Neuronal stem cell (in vitro differentiated cells): ENCODE measurements around the gene CDC42BPG.

Experiments used
- DNase-seq: peaks from one replicate; pipeline ENCODE4 v3.0.0-alpha.2; 2013; ENCODE audit warnings: low spot score
- H2AFZ ChIP-seq: one replicate; pipeline ENCODE4 v1.6.1; 2013; ENCODE audit warnings: mild to moderate bottlenecking, low read length, inconsistent platforms
- H2AK5ac ChIP-seq: 2 replicates; pipeline ENCODE4 v1.6.1; 2013; ENCODE audit warnings: low read depth, mild to moderate bottlenecking, inconsistent platforms, low read length, moderate library complexity, mixed read lengths
- H2BK120ac ChIP-seq: 2 replicates; pipeline ENCODE4 v1.6.1; 2013; ENCODE audit warnings: low read depth, mild to moderate bottlenecking, inconsistent platforms, low read length, moderate library complexity, mixed read lengths
- H2BK12ac ChIP-seq: one replicate; pipeline ENCODE4 v1.6.1; 2013; ENCODE audit warnings: low read length, inconsistent platforms
- H2BK15ac ChIP-seq: 2 replicates; pipeline ENCODE4 v1.6.1; 2013; ENCODE audit warnings: mild to moderate bottlenecking, low read length, inconsistent platforms, mixed read lengths
- H2BK5ac ChIP-seq: one replicate; pipeline ENCODE4 v1.6.1; 2013; ENCODE audit warnings: inconsistent platforms, mild to moderate bottlenecking, low read length, moderate library complexity
- H3K14ac ChIP-seq: one replicate; pipeline ENCODE4 v1.6.1; 2013; ENCODE audit warnings: low read length, inconsistent platforms
- H3K18ac ChIP-seq: 2 replicates; pipeline ENCODE4 v1.6.1; 2013; ENCODE audit warnings: low read length, inconsistent platforms
- H3K23ac ChIP-seq: 2 replicates; pipeline ENCODE4 v1.6.1; 2013; ENCODE audit warnings: low read depth, mild to moderate bottlenecking, mixed read lengths, low read length, inconsistent platforms; ENCODE audit not compliant: poor library complexity
- H3K27ac ChIP-seq: replicated peaks from 3 replicates; pipeline ENCODE4 v1.5.1; 2013; ENCODE audit warnings: low read length, inconsistent platforms
- H3K27me3 ChIP-seq, 3 experiments: 2 replicates each; pipeline ENCODE4 v1.6.1; 2013; ENCODE audit warnings: low read length in 3 of 3, mild to moderate bottlenecking in 2 of 3, inconsistent platforms in 1 of 3, low read depth in 1 of 3, mixed read lengths in 1 of 3, moderate library complexity in 1 of 3; ENCODE audit not compliant: control insufficient read depth in 3 of 3, insufficient read depth in 3 of 3
- H3K36me3 ChIP-seq, 2 donors: replicated peaks in 1 of 2; 2 replicates each; pipeline ENCODE4 v1.6.1; 2013; ENCODE audit warnings: low read length in 2 of 2; ENCODE audit not compliant: control insufficient read depth in 2 of 2, insufficient read depth in 2 of 2
- H3K4ac ChIP-seq: 2 replicates; pipeline ENCODE4 v1.6.1; 2013; ENCODE audit warnings: inconsistent platforms, mild to moderate bottlenecking, low read length, moderate library complexity
- H3K4me1 ChIP-seq, 2 donors: 1 replicate in 1 of 2; 2 replicates in 1 of 2; pipeline ENCODE4 v1.6.1; 2013; ENCODE audit warnings: low read length in 2 of 2, low read depth in 1 of 2; ENCODE audit not compliant: control insufficient read depth in 2 of 2, insufficient read depth in 1 of 2
- H3K4me2 ChIP-seq: one replicate; pipeline ENCODE4 v1.6.1; 2013; ENCODE audit warnings: mild to moderate bottlenecking, low read length, inconsistent platforms; ENCODE audit not compliant: insufficient read depth, poor library complexity, severe bottlenecking
- H3K4me3 ChIP-seq, 2 donors: 2 replicates each; pipeline ENCODE4 v1.5.1; 2013; ENCODE audit warnings: low read length in 2 of 2, mild to moderate bottlenecking in 2 of 2, inconsistent platforms in 1 of 2, moderate library complexity in 1 of 2
- H3K79me1 ChIP-seq: one replicate; pipeline ENCODE4 v1.6.1; 2013; ENCODE audit warnings: low read depth, mild to moderate bottlenecking, inconsistent platforms, low read length, moderate library complexity
- H3K9ac ChIP-seq: one replicate; pipeline ENCODE4 v1.6.1; 2013; ENCODE audit warnings: mild to moderate bottlenecking, low read depth, low read length, inconsistent platforms; ENCODE audit not compliant: poor library complexity
- H3K9me3 ChIP-seq, 2 donors: replicated peaks in 1 of 2; 2 replicates each; pipeline versions ENCODE3 to v1.6.1; 2013; ENCODE audit warnings: low read length in 2 of 2, mild to moderate bottlenecking in 2 of 2, inconsistent platforms in 1 of 2, low read depth in 1 of 2, mixed read lengths in 1 of 2, moderate library complexity in 1 of 2; ENCODE audit not compliant: control insufficient read depth in 2 of 2, insufficient read depth in 1 of 2
- H4K8ac ChIP-seq: one replicate; pipeline ENCODE4 v1.6.1; 2013; ENCODE audit warnings: low read depth, mild to moderate bottlenecking, inconsistent platforms, low read length, moderate library complexity
- H4K91ac ChIP-seq: one replicate; pipeline ENCODE4 v1.6.1; 2013; ENCODE audit warnings: low read length, low read depth, mild to moderate bottlenecking, inconsistent platforms; ENCODE audit not compliant: poor library complexity
- WGBS, 2 donors: extraction: QIAGEN DNeasy Blood & Tissue Kit; methylation state at CpG; one replicate each; pipeline ENCODE4 v1.1.7; 2013; ENCODE audit warnings: missing lambda C conversion rate in 2 of 2, mixed read lengths in 1 of 2; ENCODE audit not compliant: insufficient read length in 2 of 2, insufficient replicate concordance in 1 of 2; ENCODE audit errors: extremely low coverage in 2 of 2; 5-methylcytosine and 5-hydroxymethylcytosine counted together

CDC42BPG gene

DNA sequence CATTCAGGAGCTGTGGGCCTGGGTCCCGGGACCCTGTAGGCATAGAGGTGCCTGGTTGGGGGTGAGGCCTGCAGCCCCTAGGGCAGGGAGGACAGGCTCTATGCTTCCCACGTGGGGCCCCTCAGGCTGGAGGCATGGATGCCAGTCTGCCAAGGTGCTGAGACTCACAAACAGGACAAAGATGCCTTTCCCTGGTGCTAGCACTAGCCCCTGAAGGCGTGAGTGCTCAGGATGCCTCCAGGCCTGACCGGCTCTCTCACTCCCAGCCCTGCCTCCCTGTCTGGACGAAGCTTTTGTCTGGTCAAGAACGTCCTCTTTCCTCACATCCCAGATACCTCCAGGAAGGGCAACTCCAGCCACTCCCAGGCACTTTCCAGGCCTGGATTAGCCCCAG, 2.1 kb downstream of the CDC42BPG start:
- no peak overlapping the region for H3K4me2 ChIP-seq
- peak overlapping the region; percentile 24 for H2BK12ac ChIP-seq
- no peak overlapping the region for H2BK120ac ChIP-seq
- peak overlapping the region; percentile 85 for H2AFZ ChIP-seq
- H3K36me3 ChIP-seq: no peaks in the 10 kb centered on the region
- H3K27me3 ChIP-seq: peaks cover 0 to 21% (median 8%) of the 10 kb centered on the region in 3 experiments
- H3K14ac ChIP-seq: no peak overlapping the region
- H3K4me1 ChIP-seq: peaks cover 15 to 20% of the 10 kb centered on the region in 2 donors
- peak overlapping the region; percentile 8 for H2BK5ac ChIP-seq
- peak overlapping the region; percentile 14 for H3K27ac ChIP-seq
- peak overlapping the region; percentile 64 for H3K9ac ChIP-seq
- H3K4ac ChIP-seq: peak overlapping the region; percentile 94
- H4K8ac ChIP-seq: no peak overlapping the region
- peak overlapping the region; percentile 86 for H3K18ac ChIP-seq
- no peak overlapping the region for H3K4me3 ChIP-seq
- peak overlapping the region; percentile 16 for H3K23ac ChIP-seq
- H2BK15ac ChIP-seq: peak overlapping the region; percentile 60
- H3K79me1 ChIP-seq: no peaks in the 10 kb centered on the region
- H4K91ac ChIP-seq: peak overlapping the region; percentile 45
- peak overlapping the region; percentile 99 for H2AK5ac ChIP-seq
- no peaks in the 10 kb centered on the region for H3K9me3 ChIP-seq
- no CpG with 5 or more reads among the region's 6 CpGs for WGBS, 2 donors
- no peak for DNase-seq

- peak overlapping the region; percentile 33 for H3K4me2 ChIP-seq
- DNase-seq: no peak
- peak overlapping the region; percentile 99 for H2AK5ac ChIP-seq
- WGBS, 2 donors: no CpG with 5 or more reads among the region's 15 CpGs
- no peak overlapping the region for H3K14ac ChIP-seq
- H3K4ac ChIP-seq: peak overlapping the region; percentile 76
- peaks cover 2% of the 10 kb centered on the region for H3K79me1 ChIP-seq
- peak overlapping the region; percentile 64 for H3K9ac ChIP-seq
- H3K23ac ChIP-seq: peak overlapping the region; percentile 16
- peak overlapping the region; percentile 60 for H2BK15ac ChIP-seq
- no peaks in the 10 kb centered on the region for H3K36me3 ChIP-seq
- H4K91ac ChIP-seq: peak overlapping the region; percentile 45
- H4K8ac ChIP-seq: peak overlapping the region; percentile 72
- peak overlapping the region; percentile 85 for H2AFZ ChIP-seq
- no peak overlapping the region for H3K4me3 ChIP-seq
- peak overlapping the region; percentile 28 for H2BK120ac ChIP-seq
- peak overlapping the region; percentile 92 for H3K18ac ChIP-seq
- peak overlapping the region; percentile 84 for H2BK12ac ChIP-seq
- no peak overlapping the region for H3K27ac ChIP-seq
- no peaks in the 10 kb centered on the region for H3K9me3 ChIP-seq
- H3K27me3 ChIP-seq: peaks cover 0 to 21% (median 8%) of the 10 kb centered on the region in 3 experiments
- peak overlapping the region; percentile 8 for H2BK5ac ChIP-seq
- H3K4me1 ChIP-seq: peaks cover 15 to 20% of the 10 kb centered on the region in 2 donors
These were observed 2.7 kb downstream of the CDC42BPG start for GRCh38 chr11:64841592-64842365.

DNA sequence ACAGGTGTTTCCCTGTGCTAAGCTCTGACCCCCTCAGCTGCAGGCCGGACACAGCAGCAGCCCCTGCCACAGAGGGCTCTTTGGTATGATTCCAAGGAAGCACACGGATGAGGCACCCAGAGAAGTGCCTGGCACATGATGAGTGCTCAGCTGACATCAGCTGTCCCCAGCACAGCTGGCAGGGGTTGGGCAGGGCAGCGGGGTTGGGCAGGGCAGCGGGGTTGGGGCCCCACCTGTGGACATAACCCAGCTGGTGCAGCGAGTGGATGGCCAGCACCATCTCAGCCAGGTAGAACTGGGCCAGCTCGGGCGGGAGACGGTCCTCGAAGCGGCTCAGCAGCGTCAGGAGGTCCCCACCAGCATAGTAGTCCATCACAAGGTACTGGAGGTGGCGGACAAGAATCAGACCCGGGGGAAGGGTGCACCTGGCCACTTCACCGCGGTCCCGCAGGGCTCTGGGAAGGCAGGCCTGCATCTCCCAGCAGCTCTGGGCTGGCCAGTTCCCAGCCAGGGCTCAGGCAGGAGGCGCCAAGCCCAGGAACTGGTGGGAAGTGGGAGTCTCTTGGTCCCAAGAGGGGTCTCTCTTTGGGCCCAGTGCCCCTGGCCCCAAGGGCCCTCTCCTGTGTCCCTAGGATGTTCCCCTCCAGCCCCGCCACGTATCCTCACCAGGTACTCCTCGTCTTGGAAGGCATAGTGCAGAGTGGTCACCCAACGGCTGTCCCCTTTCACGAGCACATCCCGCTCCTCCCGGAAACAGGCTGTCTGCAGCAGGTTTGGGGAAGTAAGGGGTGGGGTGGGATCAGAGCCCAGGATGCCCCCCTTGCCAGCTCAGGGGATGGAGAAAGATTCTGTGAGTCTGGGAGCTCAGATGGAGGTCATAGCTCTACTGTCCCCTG, 4.3 kb downstream of the CDC42BPG start:
- Histone ChIP-seq H3K4me1 (peaks cover 15 to 20% of the 10 kb centered on the region in 2 donors), H3K18ac (peak overlapping the region; percentile 80), H3K9me3 (no peaks in the 10 kb centered on the region), H3K23ac (no peak overlapping the region), H2BK12ac (no peak overlapping the region), H2BK120ac (no peak overlapping the region), H2BK5ac (no peak overlapping the region), H4K8ac (no peak overlapping the region), H3K4ac (no peak overlapping the region), H3K4me3 (no peak overlapping the region), H3K27ac (no peak overlapping the region), H2AK5ac (peak overlapping the region; percentile 52), H2BK15ac (peak overlapping the region; percentile 73), H2AFZ (no peak overlapping the region), H4K91ac (no peak overlapping the region), H3K14ac (peak overlapping the region; percentile 38), H3K4me2 (no peak overlapping the region), H3K27me3 (peaks cover 0 to 24% (median 8%) of the 10 kb centered on the region in 3 experiments), H3K9ac (peak overlapping the region; percentile 47), H3K36me3 (no peaks in the 10 kb centered on the region), H3K79me1 (peaks cover 2% of the 10 kb centered on the region)
- no CpG with 5 or more reads among the region's 24 CpGs for WGBS, 2 donors
- no peak for DNase-seq

- H3K23ac ChIP-seq: no peak overlapping the region
- no peak overlapping the region for H2BK15ac ChIP-seq
- no peak overlapping the region for H3K18ac ChIP-seq
- H3K4me1 ChIP-seq: peaks cover 15 to 20% of the 10 kb centered on the region in 2 donors
- no peak overlapping the region for H2BK5ac ChIP-seq
- no peak overlapping the region for H2BK12ac ChIP-seq
- H3K79me1 ChIP-seq: peaks cover 2% of the 10 kb centered on the region
- H3K9me3 ChIP-seq: no peaks in the 10 kb centered on the region
- no peak overlapping the region for H4K91ac ChIP-seq
- H4K8ac ChIP-seq: no peak overlapping the region
- no peak overlapping the region for H3K4me3 ChIP-seq
- H3K14ac ChIP-seq: no peak overlapping the region
- H3K27ac ChIP-seq: no peak overlapping the region
- peaks cover 0 to 23% (median 7%) of the 10 kb centered on the region in 3 experiments for H3K27me3 ChIP-seq
- H2AFZ ChIP-seq: no peak overlapping the region
- no peaks in the 10 kb centered on the region for H3K36me3 ChIP-seq
- no peak overlapping the region for H3K4me2 ChIP-seq
- WGBS, 2 donors: no CpG with 5 or more reads among the region's 13 CpGs
- no peak overlapping the region for H3K4ac ChIP-seq
- H2BK120ac ChIP-seq: no peak overlapping the region
- no peak for DNase-seq
- no peak overlapping the region for H3K9ac ChIP-seq
- no peak overlapping the region for H2AK5ac ChIP-seq
These were observed 5.1 kb downstream of the CDC42BPG start for GRCh38 chr11:64839335-64839734.
